SK-MEL-5 (cell line): ENCODE measurements around the gene M1AP. TPM values are rescaled to one million over a fixed set of nuclear protein-coding genes. Genes with fewer than 3 reads are reported as not detected.

Source experiments
- total RNA-seq: library from RNA; depleted of rRNA; stranded (reverse); fragments of >200 nt; shearing (Covaris generic); gene quantifications from 2 replicates; pipeline ENCODE4 v1.2.3, GENCODE V29; 2014; rRNA removed

Gene M1AP
- total RNA-seq, 1 experiment from 2014 or later: 0.08 TPM

Other genes starting within 250 kb of the M1AP start
- gene C2orf81, start 226.7 kb downstream of the M1AP start, total RNA-seq: 0.53 and 0.85 TPM in 2 replicates
- gene WDR54, start 226.6 kb downstream of the M1AP start, total RNA-seq: 26.9 and 27.7 TPM in 2 replicates
- 56.1 and 59.5 TPM in 2 replicates for gene RTKN, start 206.4 kb downstream of the M1AP start, total RNA-seq
- gene INO80B, start 193.2 kb downstream of the M1AP start, total RNA-seq: 21.6 and 23.6 TPM in 2 replicates
- 45.9 and 52.1 TPM in 2 replicates for gene WBP1, start 189.9 kb downstream of the M1AP start, total RNA-seq
- 68.8 and 73.1 TPM in 2 replicates for gene MOGS, start 182.9 kb downstream of the M1AP start, total RNA-seq
- 55.9 and 66.3 TPM in 2 replicates for gene MRPL53, start 175.7 kb downstream of the M1AP start, total RNA-seq
- 10.9 and 13.9 TPM in 2 replicates for gene CCDC142, start 165.3 kb downstream of the M1AP start, total RNA-seq
- 16.5 and 17.6 TPM in 2 replicates for gene TTC31, start 165.2 kb downstream of the M1AP start, total RNA-seq
- 7.7 and 14.9 TPM in 2 replicates for gene LBX2, start 148.7 kb downstream of the M1AP start, total RNA-seq
- gene PCGF1, start 140.6 kb downstream of the M1AP start, total RNA-seq: 72.8 and 72.9 TPM in 2 replicates
- gene TLX2, start 133.9 kb downstream of the M1AP start, total RNA-seq: 0.16 and 0.55 TPM in 2 replicates
- gene DQX1, start 122.1 kb downstream of the M1AP start, total RNA-seq: 0.16 and 0.21 TPM in 2 replicates
- 366 and 433 TPM in 2 replicates for gene AUP1, start 118.6 kb downstream of the M1AP start, total RNA-seq
- gene HTRA2, start 118.4 kb downstream of the M1AP start, total RNA-seq: 99.6 and 106 TPM in 2 replicates
- gene LOXL3, start 94.4 kb downstream of the M1AP start, total RNA-seq: 29.6 and 30.4 TPM in 2 replicates
- 3.5 and 3.9 TPM in 2 replicates for gene DOK1, start 93.6 kb downstream of the M1AP start, total RNA-seq
- gene SEMA4F, start 5.9 kb upstream of the M1AP start, total RNA-seq: 15.1 and 16.3 TPM in 2 replicates
- 39.2 and 52.1 TPM in 2 replicates for gene HK2, start 185.8 kb upstream of the M1AP start, total RNA-seq